HL-60 (cell line): ENCODE results near the gene SUN5.

ENCODE experiments used
- DNase-seq, 2 experiments: peaks; one replicate each; pipeline ENCODE4 v3.0.0-alpha.2; 2010 to 2020; ENCODE audit warnings: low read depth in 1 of 2, low spot score in 1 of 2
- H3K27ac ChIP-seq: fragments of 250-450 bp; sonication (Bioruptor Pico); replicated peaks from 2 replicates; pipeline ENCODE4 v1.5.1; 2020; ENCODE audit warnings: mild to moderate bottlenecking, moderate library complexity
- H3K27me3 ChIP-seq: fragments of 250-450 bp; sonication (Bioruptor Pico); 2 replicates; pipeline ENCODE4 v1.5.1; 2021; ENCODE audit warnings: mild to moderate bottlenecking, moderate library complexity; ENCODE audit not compliant: insufficient read depth, poor library complexity, severe bottlenecking
- H3K4me3 ChIP-seq: replicated peaks from 2 replicates; pipeline ENCODE4 v1.5.1; 2011; ENCODE audit warnings: mild to moderate bottlenecking, control low read depth, low read length; ENCODE audit not compliant: insufficient read depth
- CTCF ChIP-seq: IDR thresholded peaks from one replicate; pipeline ENCODE4 v1.5.1; 2011; ENCODE audit warnings: low read length, control low read depth, inconsistent platforms; ENCODE audit not compliant: insufficient read depth
- GABPA ChIP-seq: IDR thresholded peaks from 2 replicates; pipeline ENCODE4 v1.6.1; 2012; ENCODE audit warnings: low read depth
- POLR2AphosphoS5 ChIP-seq: IDR thresholded peaks from 2 replicates; pipeline ENCODE4 v1.6.1; 2012; ENCODE audit warnings: low read depth
- SPI1 ChIP-seq: IDR thresholded peaks from 2 replicates; pipeline ENCODE4 v1.6.1; 2012; ENCODE audit warnings: low read depth, mild to moderate bottlenecking, borderline replicate concordance
- TF ChIP-seq, protein P1 (sequence below): IDR thresholded peaks from 2 replicates; pipeline ENCODE4 v1.6.1; 2012; ENCODE audit warnings: low read depth; ENCODE audit not compliant: insufficient replicate concordance

The SUN5 gene

GRCh38 chr20:32995802-32996201 is 8.4 kb downstream of the SUN5 start:
- Histone ChIP-seq H3K4me3 (no peak overlapping the region), H3K27ac (no peak overlapping the region)
- no peak for DNase-seq

DNA sequence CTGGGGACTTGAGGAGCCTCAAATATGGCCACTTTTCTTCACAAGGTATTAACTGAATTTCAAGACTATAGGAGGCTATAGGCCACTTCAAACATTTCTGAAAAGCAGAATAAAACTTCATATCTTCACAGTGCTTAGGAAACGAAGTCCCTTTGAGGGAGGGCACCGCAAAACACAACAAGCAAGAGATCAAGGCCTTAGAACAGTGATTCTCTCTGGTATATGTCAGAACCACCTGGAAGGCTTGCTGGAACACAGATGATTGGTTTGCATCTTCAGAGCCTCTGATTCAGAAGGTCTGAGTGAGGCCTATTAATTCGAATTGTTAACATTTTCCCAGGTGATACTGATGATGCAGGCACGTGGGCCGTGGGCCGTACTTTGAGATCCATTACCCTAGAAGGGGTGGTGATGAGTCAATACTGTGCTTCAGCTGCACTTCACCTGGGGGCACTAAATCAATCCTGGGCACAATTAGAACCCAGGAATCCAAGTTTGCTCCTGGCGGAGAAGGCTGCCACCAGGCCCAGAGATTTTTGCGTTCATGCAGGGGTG is 10.7 kb downstream of the SUN5 start:
- DNase-seq: no peak
- TF ChIP-seq SPI1 (no peak), GABPA (no peak), CTCF (no peak), POLR2AphosphoS5 (no peak)
- TF ChIP-seq, protein P1, sequence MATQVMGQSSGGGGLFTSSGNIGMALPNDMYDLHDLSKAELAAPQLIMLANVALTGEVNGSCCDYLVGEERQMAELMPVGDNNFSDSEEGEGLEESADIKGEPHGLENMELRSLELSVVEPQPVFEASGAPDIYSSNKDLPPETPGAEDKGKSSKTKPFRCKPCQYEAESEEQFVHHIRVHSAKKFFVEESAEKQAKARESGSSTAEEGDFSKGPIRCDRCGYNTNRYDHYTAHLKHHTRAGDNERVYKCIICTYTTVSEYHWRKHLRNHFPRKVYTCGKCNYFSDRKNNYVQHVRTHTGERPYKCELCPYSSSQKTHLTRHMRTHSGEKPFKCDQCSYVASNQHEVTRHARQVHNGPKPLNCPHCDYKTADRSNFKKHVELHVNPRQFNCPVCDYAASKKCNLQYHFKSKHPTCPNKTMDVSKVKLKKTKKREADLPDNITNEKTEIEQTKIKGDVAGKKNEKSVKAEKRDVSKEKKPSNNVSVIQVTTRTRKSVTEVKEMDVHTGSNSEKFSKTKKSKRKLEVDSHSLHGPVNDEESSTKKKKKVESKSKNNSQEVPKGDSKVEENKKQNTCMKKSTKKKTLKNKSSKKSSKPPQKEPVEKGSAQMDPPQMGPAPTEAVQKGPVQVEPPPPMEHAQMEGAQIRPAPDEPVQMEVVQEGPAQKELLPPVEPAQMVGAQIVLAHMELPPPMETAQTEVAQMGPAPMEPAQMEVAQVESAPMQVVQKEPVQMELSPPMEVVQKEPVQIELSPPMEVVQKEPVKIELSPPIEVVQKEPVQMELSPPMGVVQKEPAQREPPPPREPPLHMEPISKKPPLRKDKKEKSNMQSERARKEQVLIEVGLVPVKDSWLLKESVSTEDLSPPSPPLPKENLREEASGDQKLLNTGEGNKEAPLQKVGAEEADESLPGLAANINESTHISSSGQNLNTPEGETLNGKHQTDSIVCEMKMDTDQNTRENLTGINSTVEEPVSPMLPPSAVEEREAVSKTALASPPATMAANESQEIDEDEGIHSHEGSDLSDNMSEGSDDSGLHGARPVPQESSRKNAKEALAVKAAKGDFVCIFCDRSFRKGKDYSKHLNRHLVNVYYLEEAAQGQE: no peak
- no peaks in the 10 kb centered on the region for H3K27me3 ChIP-seq
- H3K4me3 ChIP-seq: no peak overlapping the region
- no peak overlapping the region for H3K27ac ChIP-seq

More at GRCh38 chr20:32995802-32996201, 8.4 kb downstream of the SUN5 start:
- TF ChIP-seq POLR2AphosphoS5 (no peak), CTCF (no peak), SPI1 (no peak), GABPA (no peak)
- TF ChIP-seq, protein P1: no peak
- H3K27me3 ChIP-seq: no peaks in the 10 kb centered on the region

GRCh38 chr20:32991792-32992641 is 12.2 kb downstream of the SUN5 start:
- no peak for TF ChIP-seq GABPA
- no peak for TF ChIP-seq CTCF
- TF ChIP-seq POLR2AphosphoS5: no peak
- no peak for TF ChIP-seq SPI1
- TF ChIP-seq, protein P1: no peak
- H3K27ac ChIP-seq: no peak overlapping the region
- no peak overlapping the region for H3K4me3 ChIP-seq
- H3K27me3 ChIP-seq: no peaks in the 10 kb centered on the region
- DNase-seq: no peak
